ENCODE measurements around the gene GJA1. TPM values are rescaled to one million over a fixed set of nuclear protein-coding genes. Genes with fewer than 3 reads are reported as not detected.

Gene GJA1
- total and polyA plus RNA-seq, 2 of the 4 experiments (the other 2 are of a cell fraction), result 180 to 323 TPM

DNA sequence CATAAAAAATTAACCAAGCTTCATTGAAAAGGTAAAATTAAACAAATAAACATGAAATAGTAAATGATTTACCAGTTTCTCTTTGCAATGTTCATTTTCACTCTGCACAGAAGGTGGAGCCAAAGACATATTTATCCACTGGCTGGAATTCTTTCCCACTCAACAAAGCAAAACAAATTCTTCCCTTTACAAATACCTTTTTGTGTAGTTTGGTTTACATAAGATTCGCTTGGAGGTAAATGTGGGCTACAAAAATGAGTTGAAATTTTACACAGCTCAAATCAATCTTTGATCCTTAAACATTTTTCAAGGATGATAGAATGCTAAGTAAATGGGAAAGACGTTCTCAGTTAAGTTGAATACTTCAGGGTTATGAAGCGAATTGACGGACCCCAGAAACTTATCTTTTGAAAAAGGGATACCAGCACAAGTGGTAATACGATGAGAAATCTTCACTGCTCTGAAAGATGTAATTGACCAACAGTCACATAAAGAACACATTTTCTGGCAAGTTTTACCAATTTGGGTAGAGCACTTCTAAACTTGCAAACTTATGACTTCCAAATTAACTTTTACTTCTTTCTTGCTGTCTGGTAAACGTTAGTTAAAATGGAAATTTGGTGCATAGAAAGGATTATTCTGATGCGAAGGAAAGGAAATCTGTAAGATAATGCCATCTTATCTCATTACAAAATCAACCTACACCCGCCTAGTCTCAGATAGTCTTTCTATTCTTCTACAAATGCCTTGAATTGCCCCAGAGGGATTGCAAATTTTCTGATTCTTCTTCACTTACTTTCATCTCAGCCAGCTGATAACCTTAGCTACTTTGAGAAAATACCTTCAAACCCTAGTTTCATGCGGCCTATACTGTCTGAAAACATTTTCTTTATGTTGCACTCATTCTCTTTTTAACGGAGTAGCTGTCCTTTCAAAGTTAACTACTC is 4.7 kb upstream of the GJA1 start:
- peaks cover 0 to 5% of the 10 kb centered on the region in 2 experiments; a peak in 2 of 4 replicates for H3K79me1 ChIP-seq (ENCODE audit: low read depth in 1 of 2, low read length in 2 of 2)
- no peak overlapping the region for H2BK5ac ChIP-seq (ENCODE audit: low read depth, low read length, poor library complexity, severe bottlenecking)
- H2BK15ac ChIP-seq (ENCODE audit: low read depth, low read length), result no peak overlapping the region
- H3K4me1 ChIP-seq (ENCODE audit: control insufficient read depth, insufficient read depth, low read length), result peaks cover 2% of the 10 kb centered on the region; the same call in 1 of the 2 replicates
- H4K91ac ChIP-seq (ENCODE audit: insufficient read depth, low read depth, low read length), result peak overlapping the region; percentile 23; the same call in 1 of the 2 replicates
- no peak overlapping the region for H3K14ac ChIP-seq (replicated peaks; ENCODE audit: low read depth, low read length)
- no CpG with 5 or more reads among the region's 10 CpGs for WGBS, 2 experiments (ENCODE audit: extremely low coverage in 2 of 2, insufficient read length in 1 of 2)
- DNase-seq (peak; percentile 54), ATAC-seq (ENCODE audit: low read depth) (0 out of 2 replicates have a peak, but pooled peaks have one; percentile 41)
- H4K8ac ChIP-seq (ENCODE audit: low read depth in 2 of 2, low read length in 2 of 2), result no peak overlapping the region
- H3K4me2 ChIP-seq (ENCODE audit: low read depth, low read length), result no peak overlapping the region
- H2BK120ac ChIP-seq (ENCODE audit: low read depth, low read length), result no peak overlapping the region
- in situ Hi-C loops (cut with MboI; ENCODE audit: low sequenced_read_pairs) (loop anchor here (10.0 kb wide), 1 partner anchor 164 kb away; no protein-coding TSS in a partner anchor), intact Hi-C loops (cut with micrococcal nuclease) (loop anchor here (1.0 kb wide), 5 partner anchors 419 to 942 kb away; no protein-coding TSS in a partner anchor), dilution Hi-C loops (cut with HindIII; ENCODE audit: low sequenced_read_pairs, unreplicated experiment) (no loop called here)
- no peaks in the 10 kb centered on the region for H3K9me1 ChIP-seq (ENCODE audit: insufficient read depth, low read length)
- H2AFZ ChIP-seq (replicated peaks; ENCODE audit: low read length, poor library complexity), result no peak overlapping the region
- no peaks in the 10 kb centered on the region for H3K36me3 ChIP-seq (ENCODE audit: control insufficient read depth, insufficient read depth, low read length)
- no peak overlapping the region for H3K27ac ChIP-seq (ENCODE audit: insufficient read depth, low read length)
- no peak overlapping the region for H3K4me3 ChIP-seq (ENCODE audit: insufficient read depth, low read depth, low read length)
- CTCF ChIA-PET, result interaction anchor here (0.6 to 2.9 kb wide), 8 partner anchors 233 to 790 kb away, joined by 3 to 10 read pairs (median 4); no protein-coding TSS in a partner anchor
- no peak overlapping the region for H3K56ac ChIP-seq (ENCODE audit: extremely low read depth, insufficient read depth, low read length)
- H4K20me1 ChIP-seq (ENCODE audit: insufficient read depth, low read length), result no peaks in the 10 kb centered on the region
- no peaks in the 10 kb centered on the region for H3K9me3 ChIP-seq (ENCODE audit: control insufficient read depth, insufficient read depth, low read length)
- no peak overlapping the region; the same call in 1 of the 2 replicates for H4K5ac ChIP-seq (ENCODE audit: low read depth, low read length)
- no peak overlapping the region for H3K23ac ChIP-seq (ENCODE audit: low read depth, low read length)
- no peak overlapping the region for H3K18ac ChIP-seq (ENCODE audit: low read depth, low read length)
- H2AK9ac ChIP-seq (replicated peaks; ENCODE audit: low read depth, low read length, poor library complexity), result no peak overlapping the region
- H2BK20ac ChIP-seq (ENCODE audit: low read depth, low read length), result no peak overlapping the region
- BruUV-seq (replicated peaks), result no TSS peak
- H2AK5ac ChIP-seq (ENCODE audit: low read depth, low read length), result no peak overlapping the region
- POLR2A ChIA-PET (ENCODE audit: unreplicated experiment), result no interaction called here
- no peak overlapping the region for H3K9ac ChIP-seq (ENCODE audit: low read depth, low read length)
- H3K27me3 ChIP-seq (ENCODE audit: control insufficient read depth, insufficient read depth, low read length), result no peaks in the 10 kb centered on the region
- H3K4ac ChIP-seq (ENCODE audit: low read depth, low read length), result no peak overlapping the region
- TF ChIP-seq POLR2A (IDR thresholded peaks at IDR 0.05; ENCODE audit: low read depth, low read length) (no peak; the same call in 1 of the 2 replicates), BHLHE40 (IDR thresholded peaks at IDR 0.05; ENCODE audit: low read depth, low read length) (no peak), FOS (IDR thresholded peaks at IDR 0.05; ENCODE audit: low read depth, low read length) (no peak), NFE2L2 (IDR thresholded peaks at IDR 0.05; ENCODE audit: low read depth, low read length) (no peak), RCOR1 (IDR thresholded peaks at IDR 0.05; ENCODE audit: insufficient replicate concordance, low read length) (no peak), RFX5 (IDR thresholded peaks at IDR 0.05; ENCODE audit: low read depth, low read length) (no peak), MAZ (IDR thresholded peaks at IDR 0.05; ENCODE audit: borderline replicate concordance, low read depth, low read length) (no peak), MXI1 (IDR thresholded peaks at IDR 0.05; ENCODE audit: borderline replicate concordance, low read depth, low read length) (no peak), RAD21 (IDR thresholded peaks at IDR 0.05; ENCODE audit: low read length) (peak; percentile 97), MAFK (IDR thresholded peaks at IDR 0.05; ENCODE audit: low read depth, low read length) (no peak)
- TF ChIP-seq, protein P1, sequence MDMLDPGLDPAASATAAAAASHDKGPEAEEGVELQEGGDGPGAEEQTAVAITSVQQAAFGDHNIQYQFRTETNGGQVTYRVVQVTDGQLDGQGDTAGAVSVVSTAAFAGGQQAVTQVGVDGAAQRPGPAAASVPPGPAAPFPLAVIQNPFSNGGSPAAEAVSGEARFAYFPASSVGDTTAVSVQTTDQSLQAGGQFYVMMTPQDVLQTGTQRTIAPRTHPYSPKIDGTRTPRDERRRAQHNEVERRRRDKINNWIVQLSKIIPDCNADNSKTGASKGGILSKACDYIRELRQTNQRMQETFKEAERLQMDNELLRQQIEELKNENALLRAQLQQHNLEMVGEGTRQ (IDR thresholded peaks at IDR 0.05; ENCODE audit: low read depth, low read length), result no peak
- TF ChIP-seq, protein P2, sequence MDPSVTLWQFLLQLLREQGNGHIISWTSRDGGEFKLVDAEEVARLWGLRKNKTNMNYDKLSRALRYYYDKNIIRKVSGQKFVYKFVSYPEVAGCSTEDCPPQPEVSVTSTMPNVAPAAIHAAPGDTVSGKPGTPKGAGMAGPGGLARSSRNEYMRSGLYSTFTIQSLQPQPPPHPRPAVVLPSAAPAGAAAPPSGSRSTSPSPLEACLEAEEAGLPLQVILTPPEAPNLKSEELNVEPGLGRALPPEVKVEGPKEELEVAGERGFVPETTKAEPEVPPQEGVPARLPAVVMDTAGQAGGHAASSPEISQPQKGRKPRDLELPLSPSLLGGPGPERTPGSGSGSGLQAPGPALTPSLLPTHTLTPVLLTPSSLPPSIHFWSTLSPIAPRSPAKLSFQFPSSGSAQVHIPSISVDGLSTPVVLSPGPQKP (IDR thresholded peaks at IDR 0.05; ENCODE audit: borderline replicate concordance, low read depth, low read length), result no peak
- TF ChIP-seq, protein P3, sequence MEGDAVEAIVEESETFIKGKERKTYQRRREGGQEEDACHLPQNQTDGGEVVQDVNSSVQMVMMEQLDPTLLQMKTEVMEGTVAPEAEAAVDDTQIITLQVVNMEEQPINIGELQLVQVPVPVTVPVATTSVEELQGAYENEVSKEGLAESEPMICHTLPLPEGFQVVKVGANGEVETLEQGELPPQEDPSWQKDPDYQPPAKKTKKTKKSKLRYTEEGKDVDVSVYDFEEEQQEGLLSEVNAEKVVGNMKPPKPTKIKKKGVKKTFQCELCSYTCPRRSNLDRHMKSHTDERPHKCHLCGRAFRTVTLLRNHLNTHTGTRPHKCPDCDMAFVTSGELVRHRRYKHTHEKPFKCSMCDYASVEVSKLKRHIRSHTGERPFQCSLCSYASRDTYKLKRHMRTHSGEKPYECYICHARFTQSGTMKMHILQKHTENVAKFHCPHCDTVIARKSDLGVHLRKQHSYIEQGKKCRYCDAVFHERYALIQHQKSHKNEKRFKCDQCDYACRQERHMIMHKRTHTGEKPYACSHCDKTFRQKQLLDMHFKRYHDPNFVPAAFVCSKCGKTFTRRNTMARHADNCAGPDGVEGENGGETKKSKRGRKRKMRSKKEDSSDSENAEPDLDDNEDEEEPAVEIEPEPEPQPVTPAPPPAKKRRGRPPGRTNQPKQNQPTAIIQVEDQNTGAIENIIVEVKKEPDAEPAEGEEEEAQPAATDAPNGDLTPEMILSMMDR (conservative IDR thresholded peaks at IDR 0.05; ENCODE audit: low read depth, low read length), result peak; percentile 94

All from IMR-90 (cell line).